Measurements from ENCODE around the gene EIF4E2. TPM values are rescaled to one million over a fixed set of nuclear protein-coding genes. Genes with fewer than 3 reads are reported as not detected.

The EIF4E2 gene
- total RNA-seq, 2 experiments from 2014 or later, result 45.9 to 46.0 TPM

DNA sequence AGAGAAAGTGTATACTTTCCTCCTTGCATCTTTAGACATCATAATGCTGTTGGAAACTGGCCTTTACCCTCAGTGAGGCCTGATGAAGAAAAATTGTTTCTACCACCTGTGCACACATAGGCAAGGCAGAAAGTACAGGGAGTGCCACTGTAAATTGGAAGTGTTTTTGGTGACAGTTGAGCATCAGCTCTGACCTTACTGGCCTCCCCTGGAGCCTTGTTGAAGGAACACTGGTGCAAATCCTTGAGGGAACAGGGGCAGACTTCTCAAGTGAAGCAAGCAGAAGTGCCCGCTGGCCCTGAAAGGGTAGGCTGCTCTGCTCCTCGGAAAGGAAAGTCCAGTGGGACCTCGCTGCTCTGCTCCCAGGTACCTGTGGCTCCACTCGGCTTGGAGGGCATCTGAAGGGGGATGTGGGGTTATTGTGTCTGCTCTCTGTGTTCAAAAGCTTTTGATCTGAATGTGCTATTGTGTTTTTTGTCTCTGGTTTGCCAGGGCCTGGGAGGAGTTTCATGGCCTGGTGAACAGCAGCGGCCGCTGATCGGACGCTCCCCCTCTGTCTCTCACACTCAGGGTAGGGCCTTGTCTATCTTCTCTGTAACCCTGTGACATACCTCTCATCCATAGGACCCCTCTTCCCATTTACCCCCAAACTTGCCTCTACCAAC, 23.4 kb downstream of the EIF4E2 start:
- ATAC-seq (ENCODE audit: poor library complexity) (no peak), DNase-seq (no peak)
- Histone ChIP-seq H3K27ac (ENCODE audit: low read depth in 1 of 2, low read length in 2 of 2) (no peak overlapping the region), H3K27me3 (ENCODE audit: control insufficient read depth in 1 of 2, insufficient read depth in 2 of 2, low read length in 2 of 2) (no peaks in the 10 kb centered on the region), H3K9me3 (ENCODE audit: control insufficient read depth in 1 of 2, insufficient read depth in 1 of 2, low read length in 2 of 2) (no peaks in the 10 kb centered on the region), H3K36me3 (ENCODE audit: insufficient read depth, low read length) (peaks cover 57% of the 10 kb centered on the region), H3K4me1 (ENCODE audit: insufficient read depth, low read length) (no peaks in the 10 kb centered on the region), H3K4me3 (ENCODE audit: low read length) (no peak overlapping the region)
- intact Hi-C loops (cut with DNase I, micrococcal nuclease), result no loop called here
- CTCF ChIA-PET, result no interaction called here
- Mint-ChIP-seq H3K36me3 (ENCODE audit: low read depth) (peaks cover 87% of the 10 kb centered on the region), H3K9me3 (no peaks in the 10 kb centered on the region), H3K27ac (no peak overlapping the region), H3K4me3 (no peak overlapping the region), H3K4me1 (ENCODE audit: low read depth) (no peaks in the 10 kb centered on the region), H3K27me3 (no peaks in the 10 kb centered on the region)
- TF ChIP-seq, protein P1, sequence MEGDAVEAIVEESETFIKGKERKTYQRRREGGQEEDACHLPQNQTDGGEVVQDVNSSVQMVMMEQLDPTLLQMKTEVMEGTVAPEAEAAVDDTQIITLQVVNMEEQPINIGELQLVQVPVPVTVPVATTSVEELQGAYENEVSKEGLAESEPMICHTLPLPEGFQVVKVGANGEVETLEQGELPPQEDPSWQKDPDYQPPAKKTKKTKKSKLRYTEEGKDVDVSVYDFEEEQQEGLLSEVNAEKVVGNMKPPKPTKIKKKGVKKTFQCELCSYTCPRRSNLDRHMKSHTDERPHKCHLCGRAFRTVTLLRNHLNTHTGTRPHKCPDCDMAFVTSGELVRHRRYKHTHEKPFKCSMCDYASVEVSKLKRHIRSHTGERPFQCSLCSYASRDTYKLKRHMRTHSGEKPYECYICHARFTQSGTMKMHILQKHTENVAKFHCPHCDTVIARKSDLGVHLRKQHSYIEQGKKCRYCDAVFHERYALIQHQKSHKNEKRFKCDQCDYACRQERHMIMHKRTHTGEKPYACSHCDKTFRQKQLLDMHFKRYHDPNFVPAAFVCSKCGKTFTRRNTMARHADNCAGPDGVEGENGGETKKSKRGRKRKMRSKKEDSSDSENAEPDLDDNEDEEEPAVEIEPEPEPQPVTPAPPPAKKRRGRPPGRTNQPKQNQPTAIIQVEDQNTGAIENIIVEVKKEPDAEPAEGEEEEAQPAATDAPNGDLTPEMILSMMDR (IDR thresholded peaks at IDR 0.05), result no peak
- POLR2A ChIA-PET, result no interaction called here

DNA sequence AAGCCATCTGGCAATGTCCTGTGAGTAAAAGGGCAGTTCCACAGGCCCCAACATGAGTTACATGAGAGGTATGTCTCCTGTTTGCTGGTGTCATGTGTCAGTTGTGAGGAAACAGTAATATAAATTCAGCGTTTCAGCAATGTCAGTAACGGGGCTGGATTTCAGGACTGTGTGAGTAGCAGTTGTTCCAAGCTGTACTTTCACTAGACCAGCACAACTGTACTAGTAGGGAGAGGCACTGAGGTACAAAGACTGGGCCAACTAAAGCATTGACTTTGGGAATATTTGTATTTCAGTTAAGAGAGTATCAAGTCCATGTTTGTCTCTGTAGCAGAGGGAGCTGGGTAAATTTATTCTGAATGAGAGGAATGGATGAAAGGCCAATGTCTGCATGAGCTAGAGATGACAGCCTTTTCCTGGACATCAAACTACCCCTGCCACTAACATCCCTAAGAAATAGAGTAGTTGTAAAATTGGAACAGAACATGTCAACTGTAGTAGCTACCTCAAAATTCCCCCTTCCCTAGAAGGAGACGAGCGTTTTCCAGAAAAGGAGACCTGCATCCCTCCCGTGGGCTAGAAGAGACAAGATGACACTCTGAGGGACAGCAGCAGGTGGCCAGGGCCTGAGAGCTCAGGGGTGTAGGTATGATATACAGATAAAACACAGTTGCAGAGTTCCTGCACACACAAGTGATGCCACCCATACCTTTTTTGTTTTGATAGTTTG, 24.4 kb downstream of the EIF4E2 start:
- no peaks in the 10 kb centered on the region for H3K9me3 Mint-ChIP-seq
- H3K4me1 ChIP-seq (ENCODE audit: insufficient read depth, low read length), result no peaks in the 10 kb centered on the region
- H3K36me3 ChIP-seq (ENCODE audit: insufficient read depth, low read length), result peaks cover 47% of the 10 kb centered on the region
- no peaks in the 10 kb centered on the region for H3K4me1 Mint-ChIP-seq (ENCODE audit: low read depth)
- peaks cover 79% of the 10 kb centered on the region for H3K36me3 Mint-ChIP-seq (ENCODE audit: low read depth)
- H3K4me3 ChIP-seq (ENCODE audit: low read length), result no peak overlapping the region
- no peak overlapping the region for H3K27ac Mint-ChIP-seq
- H3K27me3 Mint-ChIP-seq, result no peaks in the 10 kb centered on the region
- DNase-seq, result no peak
- no peak overlapping the region for H3K4me3 Mint-ChIP-seq
- POLR2A ChIA-PET, result no interaction called here
- H3K27ac ChIP-seq (ENCODE audit: low read depth in 1 of 2, low read length in 2 of 2), result no peak overlapping the region
- no peaks in the 10 kb centered on the region for H3K9me3 ChIP-seq (ENCODE audit: control insufficient read depth in 1 of 2, insufficient read depth in 1 of 2, low read length in 2 of 2)
- CTCF ChIA-PET, result no interaction called here
- ATAC-seq (ENCODE audit: poor library complexity), result no peak
- intact Hi-C loops (cut with DNase I, micrococcal nuclease), result no loop called here
- H3K27me3 ChIP-seq (ENCODE audit: control insufficient read depth in 1 of 2, insufficient read depth in 2 of 2, low read length in 2 of 2), result no peaks in the 10 kb centered on the region
- TF ChIP-seq, protein P1 (IDR thresholded peaks at IDR 0.05), result no peak

GRCh38 chr2:232575404-232575746, 24.9 kb downstream of the EIF4E2 start:
- Mint-ChIP-seq H3K4me1 (ENCODE audit: low read depth) (no peaks in the 10 kb centered on the region), H3K27me3 (no peaks in the 10 kb centered on the region), H3K27ac (no peak overlapping the region), H3K36me3 (ENCODE audit: low read depth) (peaks cover 79% of the 10 kb centered on the region), H3K4me3 (no peak overlapping the region), H3K9me3 (no peaks in the 10 kb centered on the region)
- no peaks in the 10 kb centered on the region for H3K4me1 ChIP-seq (ENCODE audit: insufficient read depth, low read length)
- H3K36me3 ChIP-seq (ENCODE audit: insufficient read depth, low read length), result peaks cover 44% of the 10 kb centered on the region
- no peak overlapping the region for H3K27ac ChIP-seq (ENCODE audit: low read depth in 1 of 2, low read length in 2 of 2)
- no peaks in the 10 kb centered on the region for H3K27me3 ChIP-seq (ENCODE audit: control insufficient read depth in 1 of 2, insufficient read depth in 2 of 2, low read length in 2 of 2)
- TF ChIP-seq, protein P1 (IDR thresholded peaks at IDR 0.05), result no peak
- no peak overlapping the region for H3K4me3 ChIP-seq (ENCODE audit: low read length)
- ATAC-seq (ENCODE audit: poor library complexity) (no peak), DNase-seq (no peak)
- ChIA-PET POLR2A (no interaction called here), CTCF (no interaction called here)
- H3K9me3 ChIP-seq (ENCODE audit: control insufficient read depth in 1 of 2, insufficient read depth in 1 of 2, low read length in 2 of 2), result no peaks in the 10 kb centered on the region
- intact Hi-C loops (cut with DNase I, micrococcal nuclease), result no loop called here
